T-helper 1 cell (primary cell): ENCODE data around the gene BCAS4.

Experiments
- DNase-seq, 5 donors: peaks; one replicate each; pipeline ENCODE4 v3.0.0-alpha.2; 2012 to 2020

The BCAS4 gene

GRCh38 chr20:50857348-50857747 is 62.5 kb downstream of the BCAS4 start:
- no peak for DNase-seq

GRCh38 chr20:50858525-50858924 is 63.7 kb downstream of the BCAS4 start:
- DNase-seq = no peak

GRCh38 chr20:50859161-50859560 is 64.3 kb downstream of the BCAS4 start:
- no peak for DNase-seq

- no peak for DNase-seq
Observed at GRCh38 chr20:50861012-50861411, 66.2 kb downstream of the BCAS4 start.

GRCh38 chr20:50862546-50862945 is 67.7 kb downstream of the BCAS4 start:
- no peak for DNase-seq

- DNase-seq = no peak
Observed at GRCh38 chr20:50865114-50865513, 70.3 kb downstream of the BCAS4 start.

- DNase-seq = no peak
Observed at GRCh38 chr20:50865591-50865990, 70.7 kb downstream of the BCAS4 start.

GRCh38 chr20:50866036-50866685 is 71.3 kb downstream of the BCAS4 start:
- no peak for DNase-seq

GRCh38 chr20:50866831-50867230 is 72.0 kb downstream of the BCAS4 start:
- DNase-seq = no peak

- no peak for DNase-seq
Observed at GRCh38 chr20:50867805-50868204, 72.9 kb downstream of the BCAS4 start.

GRCh38 chr20:50868509-50869495 is 73.9 kb downstream of the BCAS4 start:
- DNase-seq = no peak

- DNase-seq = no peak
Observed at GRCh38 chr20:50870561-50871161, 75.8 kb downstream of the BCAS4 start.

GRCh38 chr20:50872560-50873425 is 77.9 kb downstream of the BCAS4 start:
- no peak for DNase-seq

- DNase-seq = no peak
Observed at GRCh38 chr20:50873585-50873984, 78.7 kb downstream of the BCAS4 start.

GRCh38 chr20:50874111-50874757 is 79.4 kb downstream of the BCAS4 start:
- no peak for DNase-seq

GRCh38 chr20:50874758-50875665 is 80.2 kb downstream of the BCAS4 start:
- no peak for DNase-seq

GRCh38 chr20:50876063-50876685 is 81.3 kb downstream of the BCAS4 start:
- no peak for DNase-seq

GRCh38 chr20:50876816-50877215 is 82.0 kb downstream of the BCAS4 start:
- no peak for DNase-seq

- no peak for DNase-seq
Observed at GRCh38 chr20:50877232-50877743, 82.4 kb downstream of the BCAS4 start.
